T-helper 2 cell treated with Interferon-gamma antibody and Interleukin-4, amounts not matched to agents 5 μg/mL and 100 μg/mL, for 36 hours (primary cell): Measurements from ENCODE around the gene RFX2.

ENCODE experiments used
- DNase-seq: peaks from one replicate; pipeline ENCODE4 v3.0.0; 2021; ENCODE audit warnings: low spot score
- H3K27ac Mint-ChIP-seq: one replicate; pipeline ENCODE4 v1.8.0; 2021; ENCODE audit warnings: mild to moderate bottlenecking, mixed read lengths
- H3K27me3 Mint-ChIP-seq: one replicate; pipeline ENCODE4 v1.8.0; 2021; ENCODE audit warnings: low read depth, mixed read lengths
- H3K36me3 Mint-ChIP-seq: one replicate; pipeline ENCODE4 v1.8.0; 2021; ENCODE audit warnings: low read depth, mixed read lengths
- H3K4me1 Mint-ChIP-seq: one replicate; pipeline ENCODE4 v1.8.0; 2021; ENCODE audit warnings: low read depth, mixed read lengths
- H3K4me3 Mint-ChIP-seq: one replicate; pipeline ENCODE4 v1.8.0; 2022; ENCODE audit warnings: mild to moderate bottlenecking, moderate library complexity, mixed read lengths
- H3K9me3 Mint-ChIP-seq: one replicate; pipeline ENCODE4 v1.8.0; 2021; ENCODE audit warnings: mixed read lengths

Gene RFX2

GRCh38 chr19:6056801-6057650 is 53.3 kb downstream of the RFX2 start:
- Mint-ChIP-seq H3K36me3 (no peaks in the 10 kb centered on the region), H3K9me3 (no peaks in the 10 kb centered on the region), H3K27me3 (peaks cover 6% of the 10 kb centered on the region), H3K4me3 (no peak overlapping the region), H3K4me1 (peaks cover 24% of the 10 kb centered on the region), H3K27ac (no peak overlapping the region)
- DNase-seq, result no peak

- H3K27ac Mint-ChIP-seq, result no peak overlapping the region
- H3K9me3 Mint-ChIP-seq, result no peaks in the 10 kb centered on the region
- DNase-seq, result no peak
- no peaks in the 10 kb centered on the region for H3K36me3 Mint-ChIP-seq
- H3K27me3 Mint-ChIP-seq, result peaks cover 6% of the 10 kb centered on the region
- no peak overlapping the region for H3K4me3 Mint-ChIP-seq
- H3K4me1 Mint-ChIP-seq, result peaks cover 23% of the 10 kb centered on the region
Measured at GRCh38 chr19:6056282-6056741, 54.0 kb downstream of the RFX2 start.

GRCh38 chr19:6055013-6055795 is 55.1 kb downstream of the RFX2 start:
- DNase-seq, result no peak
- Mint-ChIP-seq H3K27me3 (peaks cover 11% of the 10 kb centered on the region), H3K9me3 (no peaks in the 10 kb centered on the region), H3K36me3 (no peaks in the 10 kb centered on the region), H3K4me3 (no peak overlapping the region), H3K27ac (no peak overlapping the region), H3K4me1 (peaks cover 13% of the 10 kb centered on the region)

- Mint-ChIP-seq H3K36me3 (no peaks in the 10 kb centered on the region), H3K4me3 (no peak overlapping the region), H3K9me3 (no peaks in the 10 kb centered on the region), H3K4me1 (peaks cover 4% of the 10 kb centered on the region), H3K27ac (no peak overlapping the region), H3K27me3 (peaks cover 13% of the 10 kb centered on the region)
- peak; percentile 66 for DNase-seq
Measured at GRCh38 chr19:6048793-6049405, 61.4 kb downstream of the RFX2 start.

- H3K9me3 Mint-ChIP-seq, result no peaks in the 10 kb centered on the region
- H3K27me3 Mint-ChIP-seq, result peaks cover 11% of the 10 kb centered on the region
- H3K4me3 Mint-ChIP-seq, result no peak overlapping the region
Measured at GRCh38 chr19:6048348-6048747, 62.0 kb downstream of the RFX2 start.

GRCh38 chr19:6047741-6048251 is 62.5 kb downstream of the RFX2 start:
- DNase-seq, result no peak
- no peak overlapping the region for H3K27ac Mint-ChIP-seq
- peaks cover 7% of the 10 kb centered on the region for H3K27me3 Mint-ChIP-seq
- no peaks in the 10 kb centered on the region for H3K36me3 Mint-ChIP-seq
- H3K4me3 Mint-ChIP-seq, result no peak overlapping the region
- peaks cover 4% of the 10 kb centered on the region for H3K4me1 Mint-ChIP-seq
- H3K9me3 Mint-ChIP-seq, result no peaks in the 10 kb centered on the region

More at GRCh38 chr19:6048348-6048747, 62.0 kb downstream of the RFX2 start:
- no peak for DNase-seq
- no peak overlapping the region for H3K27ac Mint-ChIP-seq
- H3K36me3 Mint-ChIP-seq, result no peaks in the 10 kb centered on the region
- peaks cover 4% of the 10 kb centered on the region for H3K4me1 Mint-ChIP-seq

- Mint-ChIP-seq H3K4me1 (peaks cover 4% of the 10 kb centered on the region), H3K27me3 (peaks cover 7% of the 10 kb centered on the region), H3K27ac (no peak overlapping the region), H3K4me3 (no peak overlapping the region), H3K9me3 (no peaks in the 10 kb centered on the region), H3K36me3 (no peaks in the 10 kb centered on the region)
- DNase-seq, result no peak
Measured at GRCh38 chr19:6047256-6047655, 63.0 kb downstream of the RFX2 start.

GRCh38 chr19:6045108-6045507 is 65.2 kb downstream of the RFX2 start:
- no peaks in the 10 kb centered on the region for H3K9me3 Mint-ChIP-seq
- H3K4me3 Mint-ChIP-seq, result no peak overlapping the region
- peaks cover 3% of the 10 kb centered on the region for H3K4me1 Mint-ChIP-seq
- DNase-seq, result no peak
- peaks cover under 1% of the 10 kb centered on the region for H3K27me3 Mint-ChIP-seq
- no peaks in the 10 kb centered on the region for H3K36me3 Mint-ChIP-seq
- no peak overlapping the region for H3K27ac Mint-ChIP-seq

GRCh38 chr19:6044056-6044805 is 66.1 kb downstream of the RFX2 start:
- Mint-ChIP-seq H3K27ac (no peak overlapping the region), H3K4me3 (no peak overlapping the region), H3K27me3 (no peaks in the 10 kb centered on the region), H3K36me3 (no peaks in the 10 kb centered on the region), H3K9me3 (no peaks in the 10 kb centered on the region), H3K4me1 (peaks cover 3% of the 10 kb centered on the region)
- DNase-seq, result no peak

- H3K9me3 Mint-ChIP-seq, result no peaks in the 10 kb centered on the region
- no peak for DNase-seq
- peaks cover 6% of the 10 kb centered on the region for H3K4me1 Mint-ChIP-seq
- H3K27ac Mint-ChIP-seq, result no peak overlapping the region
- no peak overlapping the region for H3K4me3 Mint-ChIP-seq
- H3K36me3 Mint-ChIP-seq, result peaks cover 3% of the 10 kb centered on the region
- no peaks in the 10 kb centered on the region for H3K27me3 Mint-ChIP-seq
Measured at GRCh38 chr19:6042776-6043726, 67.2 kb downstream of the RFX2 start.

GRCh38 chr19:6041991-6042481 is 68.3 kb downstream of the RFX2 start:
- Mint-ChIP-seq H3K36me3 (peaks cover 3% of the 10 kb centered on the region), H3K27me3 (no peaks in the 10 kb centered on the region), H3K27ac (no peak overlapping the region), H3K9me3 (peaks cover 2% of the 10 kb centered on the region), H3K4me1 (peaks cover 6% of the 10 kb centered on the region), H3K4me3 (no peak overlapping the region)
- DNase-seq, result no peak

GRCh38 chr19:6041071-6041470 is 69.2 kb downstream of the RFX2 start:
- H3K36me3 Mint-ChIP-seq, result peaks cover 6% of the 10 kb centered on the region

More at GRCh38 chr19:6041071-6041470, 69.2 kb downstream of the RFX2 start:
- Mint-ChIP-seq H3K27me3 (no peaks in the 10 kb centered on the region), H3K4me1 (peaks cover 6% of the 10 kb centered on the region), H3K27ac (no peak overlapping the region), H3K4me3 (no peak overlapping the region), H3K9me3 (peaks cover 2% of the 10 kb centered on the region)
- DNase-seq, result no peak
